GM23338 (cell line): ENCODE data around the gene AGAP1. TPM values are rescaled to one million over a fixed set of nuclear protein-coding genes. Genes with fewer than 3 reads are reported as not detected.

ENCODE experiments used
- ATAC-seq: fragments of 200-7000 bp; cut with Tn5 transposase; 3 replicates; pipeline ENCODE4 v1.9.1; 2020
- DNase-seq: peaks from one replicate; pipeline ENCODE4 v3.0.0-alpha.2; 2015; ENCODE audit warnings: low spot score
- H2AFZ ChIP-seq: fragments of 200-600 bp; sonication (generic); 2 replicates; pipeline ENCODE4 v1.8.0; 2016; ENCODE audit warnings: antibody characterized with exemption, mild to moderate bottlenecking, moderate library complexity
- H3F3A ChIP-seq: fragments of 200-600 bp; sonication (generic); replicated peaks from 2 replicates; pipeline ENCODE4 v1.8.0; 2017; ENCODE audit warnings: antibody characterized with exemption, mixed run types, low read depth
- H3K27ac ChIP-seq: fragments of 200-600 bp; sonication (generic); 2 replicates; pipeline ENCODE4 v1.6.1; 2016; ENCODE audit warnings: low read depth
- H3K27me3 ChIP-seq: fragments of 200-600 bp; sonication (generic); 2 replicates; pipeline ENCODE4 v1.8.0; 2016; ENCODE audit warnings: mild to moderate bottlenecking, mixed run types, moderate library complexity; ENCODE audit not compliant: insufficient read depth
- H3K36me3 ChIP-seq: fragments of 200-600 bp; sonication (generic); 2 replicates; pipeline ENCODE4 v1.8.0; 2016; ENCODE audit warnings: mild to moderate bottlenecking; ENCODE audit not compliant: insufficient read depth
- H3K4me1 ChIP-seq: fragments of 200-600 bp; sonication (generic); 2 replicates; pipeline ENCODE4 v1.8.0; 2016; ENCODE audit warnings: mild to moderate bottlenecking, moderate library complexity; ENCODE audit not compliant: insufficient read depth
- H3K4me2 ChIP-seq: fragments of 200-600 bp; sonication (generic); 2 replicates; pipeline ENCODE4 v1.7.1; 2017; ENCODE audit warnings: mixed run types
- H3K4me3 ChIP-seq: fragments of 200-600 bp; sonication (generic); 2 replicates; pipeline ENCODE4 v1.6.1; 2016; ENCODE audit warnings: mixed run types
- H3K79me2 ChIP-seq: fragments of 200-600 bp; sonication (generic); replicated peaks from 2 replicates; pipeline ENCODE4 v1.8.0; 2017; ENCODE audit warnings: mild to moderate bottlenecking; ENCODE audit not compliant: insufficient read depth
- H3K9me2 ChIP-seq: fragments of 200-600 bp; sonication (generic); 2 replicates; pipeline ENCODE4 v1.8.0; 2017; ENCODE audit not compliant: insufficient read depth
- H4K20me1 ChIP-seq: fragments of 200-600 bp; sonication (generic); replicated peaks from 2 replicates; pipeline ENCODE4 v1.8.0; 2017; ENCODE audit warnings: mild to moderate bottlenecking; ENCODE audit not compliant: insufficient read depth
- H3K27ac Mint-ChIP-seq: 2 replicates; pipeline ENCODE4 v1.8.0; 2020; ENCODE audit warnings: inconsistent platforms, mild to moderate bottlenecking, moderate library complexity, mixed read lengths
- H3K27me3 Mint-ChIP-seq: 3 replicates; pipeline ENCODE4 v1.8.0; 2022; ENCODE audit warnings: low read depth, mild to moderate bottlenecking, moderate library complexity, mixed read lengths, inconsistent platforms; ENCODE audit not compliant: insufficient read depth, poor library complexity
- H3K36me3 Mint-ChIP-seq: 3 replicates; pipeline ENCODE4 v1.8.0; 2021; ENCODE audit warnings: low read depth, mild to moderate bottlenecking, inconsistent platforms, moderate library complexity, mixed read lengths
- H3K4me1 Mint-ChIP-seq: 3 replicates; pipeline ENCODE4 v1.8.0; 2020; ENCODE audit warnings: mild to moderate bottlenecking, inconsistent platforms, mixed read lengths
- H3K4me3 Mint-ChIP-seq: 3 replicates; pipeline ENCODE4 v1.8.0; 2021; ENCODE audit warnings: moderate library complexity, mild to moderate bottlenecking, inconsistent platforms, mixed read lengths
- H3K9me3 Mint-ChIP-seq: 3 replicates; pipeline ENCODE4 v1.8.0; 2020; ENCODE audit warnings: moderate library complexity, mild to moderate bottlenecking, inconsistent platforms, mixed read lengths
- CREB1 ChIP-seq: fragments of 250-450 bp; sonication (Bioruptor Pico); IDR thresholded peaks from 2 replicates; pipeline ENCODE4 v1.5.0; 2020; ENCODE audit warnings: low read depth, mild to moderate bottlenecking, moderate library complexity
- EZH2 ChIP-seq: fragments of 200-600 bp; sonication (generic); IDR thresholded peaks from one replicate; pipeline ENCODE4 v1.8.0; 2017; ENCODE audit warnings: antibody characterized with exemption, mild to moderate bottlenecking, low read depth; ENCODE audit not compliant: unreplicated experiment
- EZH2phosphoT487 ChIP-seq: fragments of 200-600 bp; sonication (generic); IDR thresholded peaks from one replicate; pipeline ENCODE4 v1.8.1; 2018; ENCODE audit warnings: antibody characterized with exemption; ENCODE audit not compliant: unreplicated experiment
- NANOG ChIP-seq: IDR thresholded peaks from 2 replicates; pipeline ENCODE4 v1.6.1; 2016; ENCODE audit warnings: antibody characterized with exemption, borderline replicate concordance
- POLR2AphosphoS5 ChIP-seq: IDR thresholded peaks from 2 replicates; pipeline ENCODE4 v1.6.1; 2016; ENCODE audit warnings: antibody characterized with exemption, low read depth
- STAT1 ChIP-seq: IDR thresholded peaks from one replicate; pipeline ENCODE4 v1.6.1; 2016; ENCODE audit warnings: antibody characterized with exemption; ENCODE audit not compliant: unreplicated experiment
- ZNF331 ChIP-seq: fragments of 250-450 bp; sonication (Bioruptor Pico); IDR thresholded peaks from 2 replicates; pipeline ENCODE4 v1.5.0; 2020; ENCODE audit warnings: low read depth, mild to moderate bottlenecking, moderate library complexity
- polyA plus RNA-seq: library from polyadenylated mRNA; unstranded; fragments of >200 nt; fragmentation: Nextera tagmentation; extraction: Ambion mirVana; gene quantifications from 2 replicates; pipeline ENCODE4 v1.2.1, GENCODE V29; 2016
- total RNA-seq: library from RNA; depleted of rRNA; stranded (reverse); fragments of >200 nt; shearing (Covaris generic); gene quantifications from 2 replicates; pipeline ENCODE4 v1.2.3, GENCODE V29; 2014
- TF ChIP-seq, protein P1 (sequence below): fragments of 250-450 bp; sonication (Bioruptor Pico); IDR thresholded peaks from 2 replicates; pipeline ENCODE4 v1.5.0; 2020; ENCODE audit warnings: mild to moderate bottlenecking, moderate library complexity
- TF ChIP-seq, protein P2 (sequence below), 2 experiments: fragments of 200-600 bp in 1 of 2; sonication (generic) in 1 of 2; conservative IDR thresholded peaks; 2 replicates each; pipeline versions ENCODE4 v1.5.1 to v1.6.1; 2016 to 2017; ENCODE audit warnings: antibody characterized with exemption in 2 of 2, low read depth in 2 of 2, mild to moderate bottlenecking in 2 of 2, moderate library complexity in 1 of 2
- TF ChIP-seq, protein P3 (sequence below): IDR thresholded peaks from one replicate; pipeline ENCODE4 v1.6.1; 2018; ENCODE audit warnings: antibody characterized with exemption; ENCODE audit not compliant: unreplicated experiment

AGAP1 gene
- total and polyA plus RNA-seq, 2 experiments from 2014 or later = 13.3 to 27.9 TPM

DNA sequence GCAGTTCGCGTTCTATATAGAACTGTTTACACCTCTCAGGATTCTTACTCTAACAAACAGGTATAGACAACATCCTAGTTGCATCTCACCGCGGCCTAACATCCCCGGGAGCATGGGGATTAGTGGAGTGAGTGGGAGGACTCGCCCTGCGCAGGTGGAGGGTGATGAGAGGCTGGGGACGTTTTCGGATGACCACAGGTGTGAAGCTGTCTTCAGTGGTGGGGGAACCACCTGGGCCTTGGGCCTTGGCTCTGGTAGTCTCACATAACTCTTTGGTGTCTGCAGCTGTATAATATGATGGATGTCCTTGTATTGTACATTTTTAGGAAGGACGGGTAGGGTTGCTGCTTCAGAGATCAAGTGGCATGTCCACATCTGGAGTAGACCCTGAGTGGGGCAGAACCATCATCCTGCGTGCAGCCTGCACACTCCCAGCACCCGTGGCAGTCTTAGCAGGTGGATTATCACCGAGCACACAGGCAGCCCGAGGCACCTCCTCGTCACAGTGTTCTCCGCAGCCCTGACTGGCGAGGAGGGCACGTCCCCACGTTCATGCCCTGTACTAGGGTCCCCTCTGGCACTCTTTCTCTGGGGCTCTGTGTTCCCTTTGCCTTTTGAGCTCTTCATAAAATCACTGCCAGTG, 56.0 kb downstream of the AGAP1 start:
- no peak overlapping the region for H3K4me3 Mint-ChIP-seq
- Histone ChIP-seq H3K9me2 (no peaks in the 10 kb centered on the region), H3K27ac (no peak overlapping the region), H3K4me3 (no peak overlapping the region), H3K4me1 (peaks cover 21% of the 10 kb centered on the region), H3K27me3 (no peaks in the 10 kb centered on the region), H3K4me2 (no peak overlapping the region), H3K79me2 (peaks cover 95% of the 10 kb centered on the region), H3K36me3 (no peaks in the 10 kb centered on the region), H2AFZ (no peak overlapping the region), H3F3A (no peaks in the 10 kb centered on the region), H4K20me1 (peaks cover 14% of the 10 kb centered on the region)
- peaks cover 67% of the 10 kb centered on the region for H3K4me1 Mint-ChIP-seq
- H3K27me3 Mint-ChIP-seq = peaks cover 7% of the 10 kb centered on the region
- no peaks in the 10 kb centered on the region for H3K9me3 Mint-ChIP-seq
- ATAC-seq (no peak), DNase-seq (no peak)
- H3K36me3 Mint-ChIP-seq = no peaks in the 10 kb centered on the region
- H3K27ac Mint-ChIP-seq = no peak overlapping the region
- TF ChIP-seq STAT1 = no peak

DNA sequence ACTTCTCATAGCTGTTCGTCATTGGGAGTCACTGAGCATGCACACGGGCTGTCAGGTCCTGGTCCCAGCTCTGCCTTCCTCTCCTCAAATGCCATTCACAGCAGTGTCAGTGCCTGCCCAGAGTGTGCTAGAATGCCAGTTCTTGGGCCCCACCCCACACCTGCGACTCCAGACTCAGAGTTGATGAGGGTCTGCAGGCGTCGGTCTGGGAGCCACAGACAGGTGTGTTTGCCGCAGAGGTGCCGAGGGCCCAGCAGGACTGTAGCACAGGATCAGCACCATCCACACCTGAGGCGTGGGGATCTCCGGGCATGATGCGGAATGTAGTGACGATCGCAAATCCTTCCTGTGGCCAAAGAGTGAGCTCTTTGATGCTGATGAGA, 56.5 kb downstream of the AGAP1 start:
- peaks cover 95% of the 10 kb centered on the region for H3K79me2 ChIP-seq
- no peak for ATAC-seq
- no peak overlapping the region for H3K4me3 Mint-ChIP-seq

More for the DNA sequence above, 56.5 kb downstream of the AGAP1 start:
- Mint-ChIP-seq H3K9me3 (no peaks in the 10 kb centered on the region), H3K27me3 (peaks cover 11% of the 10 kb centered on the region), H3K27ac (no peak overlapping the region), H3K4me1 (peaks cover 62% of the 10 kb centered on the region), H3K36me3 (no peaks in the 10 kb centered on the region)
- Histone ChIP-seq H3K4me2 (no peak overlapping the region), H4K20me1 (peaks cover 14% of the 10 kb centered on the region), H2AFZ (no peak overlapping the region), H3K27ac (no peak overlapping the region), H3K36me3 (no peaks in the 10 kb centered on the region), H3K27me3 (no peaks in the 10 kb centered on the region), H3K9me2 (no peaks in the 10 kb centered on the region), H3K4me3 (no peak overlapping the region), H3K4me1 (peaks cover 15% of the 10 kb centered on the region), H3F3A (no peaks in the 10 kb centered on the region)
- TF ChIP-seq, protein P1, sequence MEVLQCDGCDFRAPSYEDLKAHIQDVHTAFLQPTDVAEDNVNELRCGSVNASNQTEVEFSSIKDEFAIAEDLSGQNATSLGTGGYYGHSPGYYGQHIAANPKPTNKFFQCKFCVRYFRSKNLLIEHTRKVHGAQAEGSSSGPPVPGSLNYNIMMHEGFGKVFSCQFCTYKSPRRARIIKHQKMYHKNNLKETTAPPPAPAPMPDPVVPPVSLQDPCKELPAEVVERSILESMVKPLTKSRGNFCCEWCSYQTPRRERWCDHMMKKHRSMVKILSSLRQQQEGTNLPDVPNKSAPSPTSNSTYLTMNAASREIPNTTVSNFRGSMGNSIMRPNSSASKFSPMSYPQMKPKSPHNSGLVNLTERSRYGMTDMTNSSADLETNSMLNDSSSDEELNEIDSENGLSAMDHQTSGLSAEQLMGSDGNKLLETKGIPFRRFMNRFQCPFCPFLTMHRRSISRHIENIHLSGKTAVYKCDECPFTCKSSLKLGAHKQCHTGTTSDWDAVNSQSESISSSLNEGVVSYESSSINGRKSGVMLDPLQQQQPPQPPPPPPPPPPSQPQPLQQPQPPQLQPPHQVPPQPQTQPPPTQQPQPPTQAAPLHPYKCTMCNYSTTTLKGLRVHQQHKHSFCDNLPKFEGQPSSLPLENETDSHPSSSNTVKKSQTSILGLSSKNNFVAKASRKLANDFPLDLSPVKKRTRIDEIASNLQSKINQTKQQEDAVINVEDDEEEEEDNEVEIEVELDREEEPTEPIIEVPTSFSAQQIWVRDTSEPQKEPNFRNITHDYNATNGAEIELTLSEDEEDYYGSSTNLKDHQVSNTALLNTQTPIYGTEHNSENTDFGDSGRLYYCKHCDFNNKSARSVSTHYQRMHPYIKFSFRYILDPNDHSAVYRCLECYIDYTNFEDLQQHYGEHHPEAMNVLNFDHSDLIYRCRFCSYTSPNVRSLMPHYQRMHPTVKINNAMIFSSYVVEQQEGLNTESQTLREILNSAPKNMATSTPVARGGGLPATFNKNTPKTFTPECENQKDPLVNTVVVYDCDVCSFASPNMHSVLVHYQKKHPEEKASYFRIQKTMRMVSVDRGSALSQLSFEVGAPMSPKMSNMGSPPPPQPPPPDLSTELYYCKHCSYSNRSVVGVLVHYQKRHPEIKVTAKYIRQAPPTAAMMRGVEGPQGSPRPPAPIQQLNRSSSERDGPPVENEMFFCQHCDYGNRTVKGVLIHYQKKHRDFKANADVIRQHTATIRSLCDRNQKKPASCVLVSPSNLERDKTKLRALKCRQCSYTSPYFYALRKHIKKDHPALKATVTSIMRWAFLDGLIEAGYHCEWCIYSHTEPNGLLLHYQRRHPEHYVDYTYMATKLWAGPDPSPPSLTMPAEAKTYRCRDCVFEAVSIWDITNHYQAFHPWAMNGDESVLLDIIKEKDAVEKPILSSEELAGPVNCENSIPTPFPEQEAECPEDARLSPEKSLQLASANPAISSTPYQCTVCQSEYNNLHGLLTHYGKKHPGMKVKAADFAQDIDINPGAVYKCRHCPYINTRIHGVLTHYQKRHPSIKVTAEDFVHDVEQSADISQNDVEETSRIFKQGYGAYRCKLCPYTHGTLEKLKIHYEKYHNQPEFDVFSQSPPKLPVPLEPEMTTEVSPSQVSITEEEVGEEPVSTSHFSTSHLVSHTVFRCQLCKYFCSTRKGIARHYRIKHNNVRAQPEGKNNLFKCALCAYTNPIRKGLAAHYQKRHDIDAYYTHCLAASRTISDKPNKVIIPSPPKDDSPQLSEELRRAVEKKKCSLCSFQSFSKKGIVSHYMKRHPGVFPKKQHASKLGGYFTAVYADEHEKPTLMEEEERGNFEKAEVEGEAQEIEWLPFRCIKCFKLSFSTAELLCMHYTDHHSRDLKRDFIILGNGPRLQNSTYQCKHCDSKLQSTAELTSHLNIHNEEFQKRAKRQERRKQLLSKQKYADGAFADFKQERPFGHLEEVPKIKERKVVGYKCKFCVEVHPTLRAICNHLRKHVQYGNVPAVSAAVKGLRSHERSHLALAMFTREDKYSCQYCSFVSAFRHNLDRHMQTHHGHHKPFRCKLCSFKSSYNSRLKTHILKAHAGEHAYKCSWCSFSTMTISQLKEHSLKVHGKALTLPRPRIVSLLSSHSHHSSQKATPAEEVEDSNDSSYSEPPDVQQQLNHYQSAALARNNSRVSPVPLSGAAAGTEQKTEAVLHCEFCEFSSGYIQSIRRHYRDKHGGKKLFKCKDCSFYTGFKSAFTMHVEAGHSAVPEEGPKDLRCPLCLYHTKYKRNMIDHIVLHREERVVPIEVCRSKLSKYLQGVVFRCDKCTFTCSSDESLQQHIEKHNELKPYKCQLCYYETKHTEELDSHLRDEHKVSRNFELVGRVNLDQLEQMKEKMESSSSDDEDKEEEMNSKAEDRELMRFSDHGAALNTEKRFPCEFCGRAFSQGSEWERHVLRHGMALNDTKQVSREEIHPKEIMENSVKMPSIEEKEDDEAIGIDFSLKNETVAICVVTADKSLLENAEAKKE (CRISPR knock-in tag) = no peak
- TF ChIP-seq, protein P2, sequence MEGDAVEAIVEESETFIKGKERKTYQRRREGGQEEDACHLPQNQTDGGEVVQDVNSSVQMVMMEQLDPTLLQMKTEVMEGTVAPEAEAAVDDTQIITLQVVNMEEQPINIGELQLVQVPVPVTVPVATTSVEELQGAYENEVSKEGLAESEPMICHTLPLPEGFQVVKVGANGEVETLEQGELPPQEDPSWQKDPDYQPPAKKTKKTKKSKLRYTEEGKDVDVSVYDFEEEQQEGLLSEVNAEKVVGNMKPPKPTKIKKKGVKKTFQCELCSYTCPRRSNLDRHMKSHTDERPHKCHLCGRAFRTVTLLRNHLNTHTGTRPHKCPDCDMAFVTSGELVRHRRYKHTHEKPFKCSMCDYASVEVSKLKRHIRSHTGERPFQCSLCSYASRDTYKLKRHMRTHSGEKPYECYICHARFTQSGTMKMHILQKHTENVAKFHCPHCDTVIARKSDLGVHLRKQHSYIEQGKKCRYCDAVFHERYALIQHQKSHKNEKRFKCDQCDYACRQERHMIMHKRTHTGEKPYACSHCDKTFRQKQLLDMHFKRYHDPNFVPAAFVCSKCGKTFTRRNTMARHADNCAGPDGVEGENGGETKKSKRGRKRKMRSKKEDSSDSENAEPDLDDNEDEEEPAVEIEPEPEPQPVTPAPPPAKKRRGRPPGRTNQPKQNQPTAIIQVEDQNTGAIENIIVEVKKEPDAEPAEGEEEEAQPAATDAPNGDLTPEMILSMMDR (conservative IDR thresholded peaks at IDR 0.05; ENCODE audit: low read depth in 2 of 2) = no peak
- no peak for TF ChIP-seq EZH2phosphoT487
- TF ChIP-seq, protein P3, sequence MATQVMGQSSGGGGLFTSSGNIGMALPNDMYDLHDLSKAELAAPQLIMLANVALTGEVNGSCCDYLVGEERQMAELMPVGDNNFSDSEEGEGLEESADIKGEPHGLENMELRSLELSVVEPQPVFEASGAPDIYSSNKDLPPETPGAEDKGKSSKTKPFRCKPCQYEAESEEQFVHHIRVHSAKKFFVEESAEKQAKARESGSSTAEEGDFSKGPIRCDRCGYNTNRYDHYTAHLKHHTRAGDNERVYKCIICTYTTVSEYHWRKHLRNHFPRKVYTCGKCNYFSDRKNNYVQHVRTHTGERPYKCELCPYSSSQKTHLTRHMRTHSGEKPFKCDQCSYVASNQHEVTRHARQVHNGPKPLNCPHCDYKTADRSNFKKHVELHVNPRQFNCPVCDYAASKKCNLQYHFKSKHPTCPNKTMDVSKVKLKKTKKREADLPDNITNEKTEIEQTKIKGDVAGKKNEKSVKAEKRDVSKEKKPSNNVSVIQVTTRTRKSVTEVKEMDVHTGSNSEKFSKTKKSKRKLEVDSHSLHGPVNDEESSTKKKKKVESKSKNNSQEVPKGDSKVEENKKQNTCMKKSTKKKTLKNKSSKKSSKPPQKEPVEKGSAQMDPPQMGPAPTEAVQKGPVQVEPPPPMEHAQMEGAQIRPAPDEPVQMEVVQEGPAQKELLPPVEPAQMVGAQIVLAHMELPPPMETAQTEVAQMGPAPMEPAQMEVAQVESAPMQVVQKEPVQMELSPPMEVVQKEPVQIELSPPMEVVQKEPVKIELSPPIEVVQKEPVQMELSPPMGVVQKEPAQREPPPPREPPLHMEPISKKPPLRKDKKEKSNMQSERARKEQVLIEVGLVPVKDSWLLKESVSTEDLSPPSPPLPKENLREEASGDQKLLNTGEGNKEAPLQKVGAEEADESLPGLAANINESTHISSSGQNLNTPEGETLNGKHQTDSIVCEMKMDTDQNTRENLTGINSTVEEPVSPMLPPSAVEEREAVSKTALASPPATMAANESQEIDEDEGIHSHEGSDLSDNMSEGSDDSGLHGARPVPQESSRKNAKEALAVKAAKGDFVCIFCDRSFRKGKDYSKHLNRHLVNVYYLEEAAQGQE = no peak
- no peak for TF ChIP-seq ZNF331 (CRISPR knock-in tag)
- TF ChIP-seq EZH2 = no peak
- TF ChIP-seq NANOG = no peak
- TF ChIP-seq POLR2AphosphoS5 = no peak
- no peak for TF ChIP-seq CREB1
- DNase-seq = no peak
